Keratinocyte (primary cell): ENCODE data around the gene ME2. TPM values are rescaled to one million over a fixed set of nuclear protein-coding genes. Genes with fewer than 3 reads are reported as not detected.

ENCODE experiments used
- DNase-seq: peaks from one replicate; pipeline ENCODE4 v3.0.0-alpha.2; 2011; ENCODE audit warnings: low read depth, missing footprints, low spot score
- FAIRE-seq: peaks from 2 replicates; lab custom pipeline; 2011; peaks lifted over from hg19 to GRCh38; lab: Jason Lieb, UNC
- H2AFZ ChIP-seq: 2 replicates; pipeline ENCODE4 v1.6.0; 2012; ENCODE audit warnings: low read length, control low read depth, inconsistent platforms; ENCODE audit not compliant: control insufficient read depth
- H3K27ac ChIP-seq: 2 replicates; pipeline ENCODE4 v1.5.1; 2011; ENCODE audit warnings: low read length; ENCODE audit not compliant: control insufficient read depth, insufficient read depth
- H3K27me3 ChIP-seq: 3 replicates; pipeline ENCODE4 v1.6.0; 2011; ENCODE audit warnings: low read length; ENCODE audit not compliant: control insufficient read depth, insufficient read depth; ENCODE audit errors: extremely low read depth
- H3K36me3 ChIP-seq, 2 experiments: 2 replicates in 1 of 2; 3 replicates in 1 of 2; pipeline ENCODE4 v1.5.1; 2011; ENCODE audit warnings: low read length in 2 of 2, mild to moderate bottlenecking in 1 of 2; ENCODE audit not compliant: control insufficient read depth in 2 of 2, insufficient read depth in 2 of 2; ENCODE audit errors: extremely low read depth in 1 of 2
- H3K4me1 ChIP-seq: 3 replicates; pipeline ENCODE4 v1.5.1; 2011; ENCODE audit warnings: low read length; ENCODE audit not compliant: control insufficient read depth, insufficient read depth; ENCODE audit errors: extremely low read depth
- H3K4me2 ChIP-seq: 3 replicates; pipeline ENCODE4 v1.6.0; 2011; ENCODE audit warnings: low read depth, low read length; ENCODE audit not compliant: control insufficient read depth, insufficient read depth; ENCODE audit errors: extremely low read depth
- H3K4me3 ChIP-seq, 3 experiments: fragments of 200-600 bp in 1 of 3; sonication (generic) in 1 of 3; 2 replicates in 2 of 3; 3 replicates in 1 of 3; pipeline ENCODE4 v1.5.1; 2011 to 2016; ENCODE audit warnings: low read length in 3 of 3, mild to moderate bottlenecking in 3 of 3, control low read depth in 2 of 3, inconsistent platforms in 1 of 3, low read depth in 1 of 3, mixed read lengths in 1 of 3, mixed run types in 1 of 3, moderate library complexity in 1 of 3; ENCODE audit not compliant: control insufficient read depth in 2 of 3, insufficient read depth in 2 of 3; ENCODE audit errors: extremely low read depth in 1 of 3
- H3K79me2 ChIP-seq: 2 replicates; pipeline ENCODE4 v1.6.0; 2012; ENCODE audit warnings: low read length; ENCODE audit not compliant: control insufficient read depth, insufficient read depth
- H3K9ac ChIP-seq: 3 replicates; pipeline ENCODE4 v1.6.0; 2011; ENCODE audit warnings: low read length; ENCODE audit not compliant: control insufficient read depth, insufficient read depth; ENCODE audit errors: extremely low read depth
- H3K9me1 ChIP-seq: 3 replicates; pipeline ENCODE4 v1.6.0; 2011; ENCODE audit warnings: low read length; ENCODE audit not compliant: control insufficient read depth, insufficient read depth; ENCODE audit errors: extremely low read depth
- H3K9me3 ChIP-seq: 2 replicates; pipeline ENCODE4 v1.5.1; 2012; ENCODE audit warnings: low read depth, low read length; ENCODE audit not compliant: control insufficient read depth
- H4K20me1 ChIP-seq: 3 replicates; pipeline ENCODE4 v1.6.0; 2011; ENCODE audit warnings: low read length; ENCODE audit not compliant: control insufficient read depth, insufficient read depth; ENCODE audit errors: extremely low read depth
- EZH2 ChIP-seq: IDR thresholded peaks from one replicate; pipeline ENCODE4 v1.6.1; 2012; ENCODE audit warnings: inconsistent platforms, mild to moderate bottlenecking, low read length, moderate library complexity
- dilution Hi-C: fragments of 300-500 bp; cut with MboI; formaldehyde crosslinking; loops from one replicate; pipeline ENCODE4 v1.7.0; 2020; ENCODE audit warnings: low sequenced_read_pairs; ENCODE audit not compliant: extremely low pct_ligation_motif_present
- polyA plus RNA-seq, 5 experiments: library from polyadenylated mRNA; depleted of rRNA in 3 of 5; stranded (reverse) in 3 of 5; stranded (forward) in 1 of 5; unstranded in 1 of 5; fragments of >200 nt; gene quantifications; 1 replicate in 1 of 5; 2 replicates in 3 of 5; 3 replicates in 1 of 5; pipeline versions ENCODE4 v1.2.1 to v1.2.3, GENCODE V29; 2011 to 2012; ENCODE audit warnings: missing spikeins in 2 of 5, low read depth in 1 of 5, low replicate concordance in 1 of 5
- TF ChIP-seq, protein P1 (sequence below), 3 experiments: IDR thresholded peaks in 1 of 3; conservative IDR thresholded peaks in 1 of 3; optimal IDR thresholded peaks in 1 of 3; 2 replicates in 2 of 3; 3 replicates in 1 of 3; pipeline versions ENCODE3 to v1.5.1; 2011; ENCODE audit warnings: low read length in 3 of 3, mild to moderate bottlenecking in 3 of 3, moderate library complexity in 2 of 3, control low read depth in 1 of 3, inconsistent platforms in 1 of 3; ENCODE audit not compliant: insufficient read depth in 2 of 3; ENCODE audit errors: extremely low read depth in 1 of 3

The ME2 gene
- polyA plus RNA-seq, 1 donor (not counting 4 experiments of a cell fraction or from before 2014, with no cell fraction given): 72.0 TPM

DNA sequence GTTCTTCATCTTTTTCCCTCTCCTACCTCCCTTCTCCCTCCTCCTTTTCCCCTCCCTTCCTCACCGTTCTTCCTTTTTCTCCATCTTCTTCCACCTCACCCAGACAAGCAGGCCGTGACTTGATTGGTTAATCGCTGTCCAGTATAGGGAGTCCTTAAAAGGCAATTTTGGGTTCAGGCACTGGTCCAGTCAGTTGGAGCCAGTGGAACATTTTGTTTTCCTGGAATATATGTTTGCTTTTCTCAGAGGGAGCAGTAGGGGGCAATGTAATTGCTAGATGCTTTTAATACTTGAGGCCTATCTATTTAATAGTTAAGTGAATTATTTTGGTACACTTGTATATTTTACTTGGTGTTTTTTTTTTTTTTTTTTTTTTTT is 103.9 kb downstream of the ME2 start:
- H3K4me3 ChIP-seq: no peak overlapping the region
- H3K36me3 ChIP-seq: peaks cover 1 to 2% of the 10 kb centered on the region in 2 experiments
- H3K9me3 ChIP-seq: no peaks in the 10 kb centered on the region
- H3K9me1 ChIP-seq: no peaks in the 10 kb centered on the region
- H3K27ac ChIP-seq: no peak overlapping the region
- DNase-seq (no peak), FAIRE-seq (no peak)
- dilution Hi-C loops: no loop called here
- H3K79me2 ChIP-seq: no peaks in the 10 kb centered on the region
- no peak overlapping the region for H3K9ac ChIP-seq
- H3K4me1 ChIP-seq: peaks cover 9% of the 10 kb centered on the region
- H4K20me1 ChIP-seq: no peaks in the 10 kb centered on the region
- H2AFZ ChIP-seq: no peak overlapping the region
- TF ChIP-seq EZH2: no peak
- TF ChIP-seq, protein P1, sequence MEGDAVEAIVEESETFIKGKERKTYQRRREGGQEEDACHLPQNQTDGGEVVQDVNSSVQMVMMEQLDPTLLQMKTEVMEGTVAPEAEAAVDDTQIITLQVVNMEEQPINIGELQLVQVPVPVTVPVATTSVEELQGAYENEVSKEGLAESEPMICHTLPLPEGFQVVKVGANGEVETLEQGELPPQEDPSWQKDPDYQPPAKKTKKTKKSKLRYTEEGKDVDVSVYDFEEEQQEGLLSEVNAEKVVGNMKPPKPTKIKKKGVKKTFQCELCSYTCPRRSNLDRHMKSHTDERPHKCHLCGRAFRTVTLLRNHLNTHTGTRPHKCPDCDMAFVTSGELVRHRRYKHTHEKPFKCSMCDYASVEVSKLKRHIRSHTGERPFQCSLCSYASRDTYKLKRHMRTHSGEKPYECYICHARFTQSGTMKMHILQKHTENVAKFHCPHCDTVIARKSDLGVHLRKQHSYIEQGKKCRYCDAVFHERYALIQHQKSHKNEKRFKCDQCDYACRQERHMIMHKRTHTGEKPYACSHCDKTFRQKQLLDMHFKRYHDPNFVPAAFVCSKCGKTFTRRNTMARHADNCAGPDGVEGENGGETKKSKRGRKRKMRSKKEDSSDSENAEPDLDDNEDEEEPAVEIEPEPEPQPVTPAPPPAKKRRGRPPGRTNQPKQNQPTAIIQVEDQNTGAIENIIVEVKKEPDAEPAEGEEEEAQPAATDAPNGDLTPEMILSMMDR (optimal IDR thresholded peaks at IDR 0.05 in 1 of 3, IDR thresholded peaks at IDR 0.05 in 1 of 3, conservative IDR thresholded peaks at IDR 0.05 in 1 of 3; ENCODE audit: extremely low read depth in 1 of 3, insufficient read depth in 2 of 3, low read length in 3 of 3): no peak
- no peaks in the 10 kb centered on the region for H3K27me3 ChIP-seq
- H3K4me2 ChIP-seq: no peak overlapping the region

DNA sequence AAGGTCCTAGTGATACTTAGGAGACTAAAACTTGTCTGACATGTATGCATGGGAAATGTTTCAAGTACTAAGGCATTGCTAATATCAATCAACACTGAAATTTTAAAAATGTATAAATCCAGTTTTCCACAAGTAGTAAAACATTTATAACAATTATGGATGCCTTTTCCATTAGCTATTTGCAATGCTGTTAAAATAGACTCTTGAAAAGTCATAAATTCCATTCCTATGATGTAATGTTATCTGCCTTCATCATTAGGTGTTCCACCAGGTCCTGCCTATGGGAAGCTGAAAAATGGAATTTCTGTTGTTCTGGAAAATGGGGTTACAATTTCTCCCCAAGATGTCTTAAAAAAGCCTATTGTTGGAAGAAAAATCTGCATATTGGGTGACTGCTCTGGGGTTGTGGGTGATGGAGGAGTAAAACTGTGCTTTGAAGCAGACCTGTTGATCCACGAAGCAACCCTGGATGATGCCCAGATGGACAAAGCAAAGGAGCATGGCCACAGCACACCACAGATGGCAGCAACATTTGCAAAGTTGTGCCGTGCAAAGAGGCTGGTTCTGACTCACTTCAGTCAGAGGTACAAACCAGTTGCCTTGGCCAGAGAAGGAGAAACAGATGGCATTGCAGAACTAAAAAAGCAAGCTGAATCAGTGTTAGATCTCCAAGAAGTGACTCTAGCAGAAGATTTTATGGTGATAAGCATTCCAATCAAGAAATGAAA is 107.6 kb downstream of the ME2 start:
- H3K4me2 ChIP-seq: no peak overlapping the region
- peaks cover 0 to 1% of the 10 kb centered on the region in 2 experiments for H3K36me3 ChIP-seq
- FAIRE-seq: no peak

More for the DNA sequence above, 107.6 kb downstream of the ME2 start:
- H2AFZ ChIP-seq: no peak overlapping the region
- H3K27ac ChIP-seq: no peak overlapping the region
- no peaks in the 10 kb centered on the region for H4K20me1 ChIP-seq
- H3K9ac ChIP-seq: no peak overlapping the region
- no peaks in the 10 kb centered on the region for H3K79me2 ChIP-seq
- DNase-seq: no peak
- no peaks in the 10 kb centered on the region for H3K27me3 ChIP-seq
- no peak for TF ChIP-seq EZH2
- TF ChIP-seq, protein P1 (optimal IDR thresholded peaks at IDR 0.05 in 1 of 3, IDR thresholded peaks at IDR 0.05 in 1 of 3, conservative IDR thresholded peaks at IDR 0.05 in 1 of 3; ENCODE audit: extremely low read depth in 1 of 3, insufficient read depth in 2 of 3, low read length in 3 of 3): no peak
- H3K4me1 ChIP-seq: peaks cover 9% of the 10 kb centered on the region
- H3K9me3 ChIP-seq: no peaks in the 10 kb centered on the region
- no peak overlapping the region for H3K4me3 ChIP-seq
- dilution Hi-C loops: no loop called here
- no peaks in the 10 kb centered on the region for H3K9me1 ChIP-seq
